ENCODE measurements around the gene AGBL3.

The AGBL3 gene

DNA sequence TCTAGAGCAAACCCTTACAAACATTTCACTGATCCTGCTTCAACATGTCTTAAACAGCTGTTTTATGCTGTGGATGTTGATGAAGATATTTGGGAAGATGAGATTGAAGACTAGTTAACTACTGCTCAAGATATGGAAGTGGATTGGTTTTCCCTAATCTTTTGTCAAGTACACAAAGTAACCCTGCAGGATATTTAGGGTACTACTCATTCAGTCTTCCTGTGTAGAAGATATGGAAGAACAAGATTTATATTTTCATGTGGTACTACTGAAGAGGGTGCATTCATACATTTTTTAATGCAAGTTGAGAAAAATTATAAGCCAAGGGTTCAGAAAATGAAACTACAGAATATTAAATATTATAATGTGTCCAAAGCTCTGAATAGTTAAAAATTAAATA, 143.3 kb downstream of the AGBL3 start:
- POLR2A ChIA-PET = no interaction called here
- no peak for DNase-seq (ENCODE audit: extremely low spot score)
- CTCF ChIA-PET = no interaction called here
- TF ChIP-seq ELF4 (IDR thresholded peaks at IDR 0.05) (no peak), HDGF (IDR thresholded peaks at IDR 0.05; ENCODE audit: borderline replicate concordance) (no peak), FOXK2 (IDR thresholded peaks at IDR 0.05) (no peak), L3MBTL2 (conservative IDR thresholded peaks at IDR 0.05) (no peak), PKNOX1 (IDR thresholded peaks at IDR 0.05) (no peak), SP1 (IDR thresholded peaks at IDR 0.05) (no peak), FOXM1 (IDR thresholded peaks at IDR 0.05; ENCODE audit: borderline replicate concordance) (no peak), SUZ12 (IDR thresholded peaks at IDR 0.05) (no peak)

GRCh38 chr7:135143885-135144668, 157.8 kb downstream of the AGBL3 start:
- ChIA-PET POLR2A (no interaction called here), CTCF (interaction anchor here (0.7 kb wide), 1 partner anchor 25 kb away, joined by 5 read pairs; no protein-coding TSS in a partner anchor)
- TF ChIP-seq PKNOX1 (IDR thresholded peaks at IDR 0.05) (no peak), HDGF (IDR thresholded peaks at IDR 0.05; ENCODE audit: borderline replicate concordance) (no peak)
- no peak for DNase-seq (ENCODE audit: extremely low spot score)

GRCh38 chr7:135147341-135147898, 161.1 kb downstream of the AGBL3 start:
- POLR2A ChIA-PET = interaction anchor here (1.0 to 1.2 kb wide), 2 partner anchors 13 to 22 kb away, joined by 3 to 4 read pairs; no protein-coding TSS in a partner anchor
- no peak for DNase-seq (ENCODE audit: extremely low spot score)
- CTCF ChIA-PET = no interaction called here
- no peak for TF ChIP-seq L3MBTL2 (conservative IDR thresholded peaks at IDR 0.05)
- TF ChIP-seq SUZ12 (IDR thresholded peaks at IDR 0.05) = no peak
- no peak for TF ChIP-seq HDGF (IDR thresholded peaks at IDR 0.05; ENCODE audit: borderline replicate concordance)
- TF ChIP-seq CTBP1 (IDR thresholded peaks at IDR 0.05; ENCODE audit: borderline replicate concordance) = no peak
- TF ChIP-seq TARDBP (IDR thresholded peaks at IDR 0.05) = no peak
- no peak for TF ChIP-seq PKNOX1 (IDR thresholded peaks at IDR 0.05)
- no peak for TF ChIP-seq ZNF384 (IDR thresholded peaks at IDR 0.05)
- TF ChIP-seq ARNT (IDR thresholded peaks at IDR 0.05) = no peak
- no peak for TF ChIP-seq ELF4 (IDR thresholded peaks at IDR 0.05)
- no peak for TF ChIP-seq NFRKB (IDR thresholded peaks at IDR 0.05)
- TF ChIP-seq FOXA1 (IDR thresholded peaks at IDR 0.05) = no peak
- no peak for TF ChIP-seq LEF1 (IDR thresholded peaks at IDR 0.05; ENCODE audit: borderline replicate concordance)
- no peak for TF ChIP-seq FOXK2 (IDR thresholded peaks at IDR 0.05)
- TF ChIP-seq BHLHE40 (IDR thresholded peaks at IDR 0.05; ENCODE audit: borderline replicate concordance) = no peak
- TF ChIP-seq SP1 (IDR thresholded peaks at IDR 0.05) = no peak
- no peak for TF ChIP-seq FOXM1 (IDR thresholded peaks at IDR 0.05; ENCODE audit: borderline replicate concordance)

DNA sequence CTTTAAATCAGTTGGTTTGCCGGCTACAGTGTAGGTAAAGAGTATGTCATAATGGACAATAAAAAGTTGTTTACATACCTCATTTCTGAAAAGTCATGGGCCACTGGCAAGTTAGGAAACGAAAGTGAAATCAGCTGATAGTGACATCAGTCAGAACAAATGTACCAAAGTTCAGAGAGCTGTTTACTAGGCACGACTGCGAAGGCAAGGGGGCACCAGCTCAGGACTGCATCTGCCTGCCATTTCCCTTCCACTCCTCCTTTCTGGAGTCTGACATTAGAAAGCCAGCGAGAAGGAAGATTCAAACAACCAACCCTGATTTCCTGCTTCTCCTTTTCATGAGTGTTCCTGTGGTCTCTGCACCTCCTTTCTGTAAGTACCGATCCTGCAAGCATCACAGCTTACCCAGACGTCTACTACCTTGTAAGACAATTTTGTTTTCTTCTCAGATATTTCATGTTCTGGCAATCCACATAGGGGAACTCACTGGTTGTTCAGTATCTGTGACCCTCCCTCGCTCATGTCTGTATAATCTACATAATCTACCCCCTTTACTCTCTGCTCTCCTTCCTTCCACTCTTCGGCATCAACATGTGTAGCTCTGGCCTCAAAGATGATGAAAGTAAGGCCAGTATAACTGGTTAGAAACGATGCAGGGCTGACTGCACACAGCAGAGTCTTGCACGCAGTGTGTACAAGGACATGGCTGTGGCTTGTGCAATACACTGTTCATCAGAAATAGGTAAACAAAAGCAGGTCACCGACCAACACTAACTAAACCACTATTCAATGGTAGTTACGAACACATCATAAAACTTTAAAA, 161.8 kb downstream of the AGBL3 start, which contains the start of gene TMEM140:
TMEM140 (plus strand) TSS at position 174 of the 823 bp plus-strand sequence. CDS start 16,370 bp downstream, outside the sequence.
- no peak for DNase-seq (ENCODE audit: extremely low spot score)
- CTCF ChIA-PET = no interaction called here
- POLR2A ChIA-PET = interaction anchor here (1.0 to 1.2 kb wide), 2 partner anchors 12 to 21 kb away, joined by 3 to 4 read pairs; no protein-coding TSS in a partner anchor
- TF ChIP-seq L3MBTL2 (conservative IDR thresholded peaks at IDR 0.05) (no peak), CTBP1 (IDR thresholded peaks at IDR 0.05; ENCODE audit: borderline replicate concordance) (no peak), ZNF384 (IDR thresholded peaks at IDR 0.05) (no peak), LEF1 (IDR thresholded peaks at IDR 0.05; ENCODE audit: borderline replicate concordance) (no peak), PKNOX1 (IDR thresholded peaks at IDR 0.05) (no peak), SUZ12 (IDR thresholded peaks at IDR 0.05) (no peak), FOXM1 (IDR thresholded peaks at IDR 0.05; ENCODE audit: borderline replicate concordance) (no peak), ELF4 (IDR thresholded peaks at IDR 0.05) (no peak), ARNT (IDR thresholded peaks at IDR 0.05) (no peak), SP1 (IDR thresholded peaks at IDR 0.05) (no peak), HDGF (IDR thresholded peaks at IDR 0.05; ENCODE audit: borderline replicate concordance) (no peak), TARDBP (IDR thresholded peaks at IDR 0.05) (no peak), FOXA1 (IDR thresholded peaks at IDR 0.05) (no peak), BHLHE40 (IDR thresholded peaks at IDR 0.05; ENCODE audit: borderline replicate concordance) (no peak), NFRKB (IDR thresholded peaks at IDR 0.05) (no peak), FOXK2 (IDR thresholded peaks at IDR 0.05) (no peak)

Data from HEK293T (cell line).